Trophoblast cell (in vitro differentiated cells and primary cell): ENCODE measurements around the gene GNA12.

Experiments
- DNase-seq, 2 donors: peaks; one replicate each; pipeline ENCODE4 v3.0.0-alpha.2; 2016
- H2AFZ ChIP-seq: 2 replicates; pipeline ENCODE4 v1.6.1; 2013; ENCODE audit warnings: low read length, moderate library complexity, mild to moderate bottlenecking; ENCODE audit not compliant: insufficient read depth, poor library complexity
- H2AK5ac ChIP-seq: 2 replicates; pipeline ENCODE4 v1.6.1; 2013; ENCODE audit warnings: mild to moderate bottlenecking, low read length
- H2BK120ac ChIP-seq: 2 replicates; pipeline ENCODE4 v1.6.1; 2013; ENCODE audit warnings: low read length, mild to moderate bottlenecking, moderate library complexity; ENCODE audit not compliant: insufficient read depth, poor library complexity
- H2BK12ac ChIP-seq: 2 replicates; pipeline ENCODE4 v1.6.1; 2013; ENCODE audit warnings: mild to moderate bottlenecking, low read length, moderate library complexity
- H2BK5ac ChIP-seq: 2 replicates; pipeline ENCODE4 v1.6.1; 2013; ENCODE audit warnings: low read length, low read depth, moderate library complexity, mild to moderate bottlenecking; ENCODE audit not compliant: poor library complexity
- H3K14ac ChIP-seq: 2 replicates; pipeline ENCODE4 v1.6.1; 2013; ENCODE audit warnings: mild to moderate bottlenecking, low read length
- H3K18ac ChIP-seq: 2 replicates; pipeline ENCODE4 v1.6.1; 2013; ENCODE audit warnings: mild to moderate bottlenecking, low read length
- H3K23ac ChIP-seq: 2 replicates; pipeline ENCODE4 v1.6.1; 2013; ENCODE audit warnings: low read length
- H3K27ac ChIP-seq: 2 replicates; pipeline ENCODE4 v1.5.1; 2013; ENCODE audit warnings: low read depth, mild to moderate bottlenecking, inconsistent platforms, low read length, moderate library complexity
- H3K27me3 ChIP-seq: 2 replicates; pipeline ENCODE4 v1.6.1; 2013; ENCODE audit warnings: inconsistent platforms, mild to moderate bottlenecking, low read length, moderate library complexity; ENCODE audit not compliant: insufficient read depth
- H3K36me3 ChIP-seq, 2 experiments: 1 replicate in 1 of 2; 2 replicates in 1 of 2; pipeline ENCODE4 v1.6.1; 2013; ENCODE audit warnings: low read length in 2 of 2, mild to moderate bottlenecking in 2 of 2, moderate library complexity in 1 of 2; ENCODE audit not compliant: insufficient read depth in 2 of 2, control insufficient read depth in 1 of 2
- H3K4ac ChIP-seq: 2 replicates; pipeline ENCODE4 v1.6.1; 2013; ENCODE audit warnings: low read depth, mild to moderate bottlenecking, low read length, moderate library complexity
- H3K4me1 ChIP-seq, 2 experiments: 1 replicate in 1 of 2; 2 replicates in 1 of 2; pipeline ENCODE4 v1.6.1; 2013; ENCODE audit warnings: low read length in 2 of 2, mild to moderate bottlenecking in 2 of 2, moderate library complexity in 1 of 2; ENCODE audit not compliant: insufficient read depth in 2 of 2, control insufficient read depth in 1 of 2
- H3K4me2 ChIP-seq: 2 replicates; pipeline ENCODE4 v1.6.1; 2013; ENCODE audit warnings: inconsistent platforms, mild to moderate bottlenecking, low read length, moderate library complexity
- H3K4me3 ChIP-seq: 2 replicates; pipeline ENCODE4 v1.5.1; 2013; ENCODE audit warnings: mild to moderate bottlenecking, low read depth, low read length, inconsistent platforms
- H3K79me1 ChIP-seq: one replicate; pipeline ENCODE4 v1.6.1; 2013; ENCODE audit warnings: low read length
- H3K79me2 ChIP-seq: 2 replicates; pipeline ENCODE4 v1.6.1; 2013; ENCODE audit warnings: low read length, mild to moderate bottlenecking; ENCODE audit not compliant: control insufficient read depth, insufficient read depth, poor library complexity
- H3K9ac ChIP-seq: 2 replicates; pipeline ENCODE4 v1.6.1; 2013; ENCODE audit warnings: mild to moderate bottlenecking, low read length
- H3K9me3 ChIP-seq: 2 replicates; pipeline ENCODE4 v1.6.1; 2013; ENCODE audit warnings: low read depth, mild to moderate bottlenecking, control low read depth, inconsistent platforms, low read length; ENCODE audit not compliant: insufficient read depth
- H4K12ac ChIP-seq: 2 replicates; pipeline ENCODE4 v1.6.1; 2013; ENCODE audit warnings: low read depth, mild to moderate bottlenecking, low read length, moderate library complexity
- H4K8ac ChIP-seq: 2 replicates; pipeline ENCODE4 v1.6.1; 2013; ENCODE audit warnings: low read depth, mild to moderate bottlenecking, low read length, moderate library complexity
- H4K91ac ChIP-seq: one replicate; pipeline ENCODE4 v1.6.1; 2013; ENCODE audit warnings: low read depth, mild to moderate bottlenecking, low read length, moderate library complexity
- WGBS: extraction: QIAGEN DNeasy Blood & Tissue Kit; methylation state at CpG from one replicate; pipeline ENCODE4 v1.1.7; 2013; ENCODE audit warnings: missing lambda C conversion rate; ENCODE audit not compliant: insufficient read length, insufficient coverage; ENCODE audit errors: extremely low coverage; 5-methylcytosine and 5-hydroxymethylcytosine counted together

GNA12 gene

DNA sequence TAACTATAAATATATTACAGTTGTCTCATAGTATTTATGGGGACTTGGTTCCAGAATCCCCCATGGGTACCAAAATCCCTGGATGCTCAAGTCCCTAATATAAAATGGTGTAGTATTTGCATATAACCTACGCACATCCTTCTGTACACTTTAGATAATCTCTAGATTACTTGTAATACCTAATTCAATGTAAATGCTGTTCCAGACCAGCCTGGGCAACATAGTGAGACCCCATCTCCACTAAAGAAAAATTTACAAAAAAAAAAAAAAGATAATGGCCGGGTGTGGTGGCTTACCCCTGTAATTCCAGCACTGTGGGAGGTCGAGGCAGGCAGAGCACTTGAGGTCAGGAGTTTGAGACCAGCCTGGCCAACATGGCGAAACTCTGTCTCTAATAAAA, 17.4 kb upstream of the GNA12 start:
- peaks cover 6% of the 10 kb centered on the region for H3K79me2 ChIP-seq
- no peak overlapping the region for H2BK120ac ChIP-seq
- no peak overlapping the region for H4K12ac ChIP-seq
- no peak overlapping the region for H2AFZ ChIP-seq
- no peak overlapping the region for H3K4me3 ChIP-seq
- no peak overlapping the region for H3K14ac ChIP-seq
- H4K91ac ChIP-seq: no peak overlapping the region
- H3K4me2 ChIP-seq: no peak overlapping the region
- no peak overlapping the region for H2BK12ac ChIP-seq
- H4K8ac ChIP-seq: no peak overlapping the region
- H3K23ac ChIP-seq: no peak overlapping the region
- peaks cover 14 to 26% of the 10 kb centered on the region in 2 experiments for H3K4me1 ChIP-seq
- H3K27ac ChIP-seq: no peak overlapping the region
- no peak overlapping the region for H3K18ac ChIP-seq
- H3K4ac ChIP-seq: no peak overlapping the region
- H2AK5ac ChIP-seq: no peak overlapping the region
- H3K36me3 ChIP-seq: no peaks in the 10 kb centered on the region
- H3K9ac ChIP-seq: no peak overlapping the region
- no peak for DNase-seq
- H3K27me3 ChIP-seq: no peaks in the 10 kb centered on the region
- H2BK5ac ChIP-seq: no peak overlapping the region
- WGBS: no CpG with 5 or more reads among the region's 4 CpGs
- H3K9me3 ChIP-seq: peaks cover 3% of the 10 kb centered on the region
- H3K79me1 ChIP-seq: peaks cover 12% of the 10 kb centered on the region

DNA sequence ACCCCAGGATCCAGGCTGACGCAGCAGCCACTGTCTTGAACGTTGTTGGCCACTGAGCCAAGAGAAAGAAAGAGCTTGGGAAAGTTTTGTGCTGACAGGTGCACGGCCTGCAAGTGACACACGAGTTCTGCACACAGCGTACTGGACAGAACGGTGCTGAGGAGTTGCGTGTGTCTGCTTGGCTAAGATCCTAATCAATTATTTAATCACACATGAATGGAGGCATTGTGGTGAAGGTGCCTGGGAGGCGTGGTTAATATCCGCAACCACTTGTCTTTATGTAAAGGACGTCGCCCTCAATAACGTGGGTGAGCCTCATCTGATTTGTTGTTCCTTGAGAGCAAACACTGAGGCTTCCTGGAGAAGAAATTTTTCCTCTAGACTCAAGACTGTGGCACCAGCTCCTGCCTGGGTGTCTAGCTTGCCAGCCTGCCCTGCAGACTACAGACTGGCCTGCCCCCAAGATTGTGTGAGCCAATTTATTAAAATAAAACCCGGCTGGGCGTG, 16.6 kb upstream of the GNA12 start:
- no peak overlapping the region for H3K18ac ChIP-seq
- H4K8ac ChIP-seq: no peak overlapping the region
- no peak for DNase-seq
- H3K4ac ChIP-seq: no peak overlapping the region
- H3K36me3 ChIP-seq: no peaks in the 10 kb centered on the region
- no peak overlapping the region for H2AFZ ChIP-seq
- H3K9me3 ChIP-seq: peaks cover 4% of the 10 kb centered on the region
- no peak overlapping the region for H2BK12ac ChIP-seq
- no peak overlapping the region for H3K9ac ChIP-seq
- peaks cover 6% of the 10 kb centered on the region for H3K79me2 ChIP-seq
- peak overlapping the region; percentile 7 for H2AK5ac ChIP-seq
- peaks cover 12% of the 10 kb centered on the region for H3K79me1 ChIP-seq
- no peak overlapping the region for H3K14ac ChIP-seq
- no peak overlapping the region for H2BK120ac ChIP-seq
- no CpG with 5 or more reads among the region's 14 CpGs for WGBS
- peak overlapping the region; percentile 0 for H3K4me3 ChIP-seq
- no peak overlapping the region for H3K27ac ChIP-seq
- no peak overlapping the region for H2BK5ac ChIP-seq
- H4K91ac ChIP-seq: peak overlapping the region; percentile 4
- H3K23ac ChIP-seq: no peak overlapping the region
- H3K27me3 ChIP-seq: no peaks in the 10 kb centered on the region
- no peak overlapping the region for H3K4me2 ChIP-seq
- H4K12ac ChIP-seq: no peak overlapping the region
- H3K4me1 ChIP-seq: peaks cover 14 to 26% of the 10 kb centered on the region in 2 experiments

DNA sequence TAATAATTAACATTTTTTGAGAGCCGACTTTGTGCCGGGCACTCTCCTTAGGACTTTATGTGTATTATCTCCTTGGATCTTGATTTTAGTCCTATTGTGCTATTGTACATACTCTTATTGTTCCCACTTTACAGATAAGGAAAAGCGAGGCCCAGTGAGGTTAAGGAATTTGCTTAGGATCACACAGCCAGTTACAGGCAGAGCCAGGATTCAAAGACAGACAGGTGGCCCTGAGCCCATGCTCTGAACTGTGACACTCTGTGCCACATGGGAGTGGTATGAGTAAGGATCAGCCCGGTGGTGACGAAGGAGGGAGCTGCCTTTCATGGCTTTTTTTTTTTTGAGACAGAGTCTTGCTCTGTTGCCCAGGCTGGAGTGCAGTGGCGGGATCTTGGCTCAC, 15.8 kb upstream of the GNA12 start:
- Histone ChIP-seq H3K79me1 (peaks cover 12% of the 10 kb centered on the region), H3K4me2 (no peak overlapping the region), H2AFZ (no peak overlapping the region), H3K36me3 (no peaks in the 10 kb centered on the region), H3K14ac (no peak overlapping the region), H2BK120ac (no peak overlapping the region), H2BK12ac (no peak overlapping the region), H2BK5ac (no peak overlapping the region), H3K9ac (no peak overlapping the region), H3K4me3 (no peak overlapping the region), H2AK5ac (no peak overlapping the region), H4K91ac (no peak overlapping the region), H3K4me1 (peaks cover 14 to 26% of the 10 kb centered on the region in 2 experiments), H4K12ac (no peak overlapping the region), H4K8ac (no peak overlapping the region), H3K18ac (no peak overlapping the region), H3K27me3 (no peaks in the 10 kb centered on the region), H3K4ac (no peak overlapping the region), H3K79me2 (peaks cover 6% of the 10 kb centered on the region), H3K23ac (no peak overlapping the region), H3K27ac (no peak overlapping the region), H3K9me3 (peaks cover 4% of the 10 kb centered on the region)
- DNase-seq: no peak
- no CpG with 5 or more reads among the region's 6 CpGs for WGBS

DNA sequence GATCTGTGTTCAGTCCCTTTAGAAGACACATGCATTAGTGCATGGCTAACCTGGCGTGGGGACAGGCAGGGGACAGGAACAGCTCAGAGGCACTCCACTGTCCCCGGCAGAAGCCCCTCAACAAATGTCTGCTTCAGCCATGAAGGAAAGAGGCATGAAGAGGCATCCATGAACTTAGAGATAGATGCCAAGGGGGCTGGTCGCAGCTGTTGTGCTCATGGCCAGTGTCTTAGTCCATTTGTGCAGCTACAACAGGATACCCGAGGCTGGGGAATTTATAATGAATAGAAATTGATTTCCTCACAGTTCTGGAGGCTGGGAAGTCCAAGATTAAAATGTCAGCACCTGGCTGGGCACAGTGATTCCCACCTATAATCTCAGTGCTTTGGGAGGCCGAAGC, 14.5 kb upstream of the GNA12 start:
- Histone ChIP-seq H3K14ac (no peak overlapping the region), H3K4ac (no peak overlapping the region), H4K8ac (no peak overlapping the region), H3K27ac (no peak overlapping the region), H2AK5ac (no peak overlapping the region), H2BK12ac (no peak overlapping the region), H3K23ac (no peak overlapping the region), H3K79me1 (peaks cover 6% of the 10 kb centered on the region), H3K4me2 (no peak overlapping the region), H3K79me2 (peaks cover 5% of the 10 kb centered on the region), H4K12ac (no peak overlapping the region), H2BK5ac (no peak overlapping the region), H3K9me3 (peaks cover 4% of the 10 kb centered on the region), H3K27me3 (no peaks in the 10 kb centered on the region), H3K4me1 (peaks cover 12 to 19% of the 10 kb centered on the region in 2 experiments), H4K91ac (no peak overlapping the region), H3K36me3 (no peaks in the 10 kb centered on the region), H3K9ac (no peak overlapping the region), H3K18ac (no peak overlapping the region), H2BK120ac (no peak overlapping the region), H3K4me3 (no peak overlapping the region), H2AFZ (no peak overlapping the region)
- WGBS: no CpG with 5 or more reads among the region's 5 CpGs
- no peak for DNase-seq
